Thoracic aorta (tissue), 2 donors: Measurements from ENCODE around the gene TMEM168. TPM values are rescaled to one million over a fixed set of nuclear protein-coding genes. Genes with fewer than 3 reads are reported as not detected.

Experiments
- ATAC-seq: fragments of 150-250 bp; one replicate; pipeline ENCODE4 v1.8.0; 2017; ENCODE audit warnings: low read depth; ENCODE audit not compliant: insufficient number of reproducible peaks, low FRiP score
- DNase-seq: peaks from one replicate; pipeline ENCODE4 v3.0.0-alpha.2; 2020; ENCODE audit warnings: low spot score
- H3K27ac ChIP-seq, 2 donors: fragments of 200-600 bp; sonication (generic); 1 replicate in 1 of 2; 2 replicates in 1 of 2; pipeline ENCODE4 v1.5.1; 2016; ENCODE audit warnings: mild to moderate bottlenecking in 2 of 2, moderate library complexity in 2 of 2
- H3K27me3 ChIP-seq: fragments of 200-600 bp; sonication (generic); replicated peaks from 2 replicates; pipeline ENCODE4 v1.6.0; 2016; ENCODE audit warnings: mild to moderate bottlenecking; ENCODE audit not compliant: insufficient read depth
- H3K36me3 ChIP-seq: fragments of 200-600 bp; sonication (generic); one replicate; pipeline ENCODE4 v1.5.1; 2016
- H3K4me1 ChIP-seq, 2 donors: fragments of 200-600 bp; sonication (generic); 1 replicate in 1 of 2; 2 replicates in 1 of 2; pipeline versions ENCODE4 v1.5.1 to v1.6.0; 2016; ENCODE audit warnings: low read depth in 2 of 2, mild to moderate bottlenecking in 1 of 2; ENCODE audit not compliant: control insufficient read depth in 1 of 2
- H3K4me3 ChIP-seq: fragments of 200-600 bp; sonication (generic); 2 replicates; pipeline ENCODE4 v1.5.1; 2016; ENCODE audit warnings: mild to moderate bottlenecking
- H3K9me3 ChIP-seq: fragments of 200-600 bp; sonication (generic); 2 replicates; pipeline ENCODE4 v1.5.1; 2016
- CTCF ChIP-seq: fragments of 200-600 bp; sonication (generic); IDR thresholded peaks from one replicate; pipeline ENCODE4 v1.5.1; 2019; ENCODE audit warnings: antibody characterized with exemption
- total RNA-seq, 2 donors: library from RNA; depleted of rRNA; stranded (reverse); fragments of >200 nt; gene quantifications; one replicate each; pipeline versions ENCODE4 v1.1.0 to v1.2.3, GENCODE V29; 2016

TMEM168 gene
- total RNA-seq, 2 donors from 2014 or later = 31.5 to 34.4 TPM

GRCh38 chr7:112745635-112746034, 44.6 kb downstream of the TMEM168 start:
- Histone ChIP-seq H3K4me3 (no peak overlapping the region), H3K36me3 (no peaks in the 10 kb centered on the region), H3K9me3 (no peaks in the 10 kb centered on the region), H3K27me3 (no peaks in the 10 kb centered on the region), H3K4me1 (no peaks in the 10 kb centered on the region), H3K27ac (no peak overlapping the region)
- no peak for TF ChIP-seq CTCF
- ATAC-seq (no peak), DNase-seq (no peak)

DNA sequence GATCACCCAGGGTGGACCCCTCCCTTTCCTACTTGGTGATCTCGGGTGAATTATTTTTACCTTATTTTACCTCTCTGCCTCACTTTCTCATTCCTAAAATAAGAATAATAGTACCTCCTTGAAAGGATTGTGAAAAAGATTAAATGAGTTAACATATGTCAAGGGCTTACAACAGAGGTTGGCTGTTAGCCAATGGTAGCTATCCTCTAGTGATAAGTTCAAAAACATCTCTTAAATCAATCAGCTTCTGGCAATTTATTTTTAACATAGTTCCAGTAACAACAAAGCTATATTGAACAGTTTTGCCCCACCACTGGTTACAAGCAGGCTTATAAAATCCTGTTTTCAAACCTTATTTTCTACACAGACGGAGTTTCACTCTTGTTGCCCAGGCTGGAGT, 45.4 kb downstream of the TMEM168 start:
- no peaks in the 10 kb centered on the region for H3K27me3 ChIP-seq
- TF ChIP-seq CTCF = no peak
- H3K9me3 ChIP-seq = no peaks in the 10 kb centered on the region
- no peak for DNase-seq
- H3K4me3 ChIP-seq = no peak overlapping the region
- ATAC-seq = no peak
- no peak overlapping the region for H3K27ac ChIP-seq
- no peaks in the 10 kb centered on the region for H3K36me3 ChIP-seq
- H3K4me1 ChIP-seq = no peaks in the 10 kb centered on the region

GRCh38 chr7:112743811-112744210, 46.4 kb downstream of the TMEM168 start:
- no peak for TF ChIP-seq CTCF
- Histone ChIP-seq H3K4me3 (no peak overlapping the region), H3K27ac (no peak overlapping the region), H3K27me3 (no peaks in the 10 kb centered on the region), H3K9me3 (no peaks in the 10 kb centered on the region), H3K4me1 (no peaks in the 10 kb centered on the region), H3K36me3 (no peaks in the 10 kb centered on the region)
- DNase-seq = no peak
- ATAC-seq = no peak

DNA sequence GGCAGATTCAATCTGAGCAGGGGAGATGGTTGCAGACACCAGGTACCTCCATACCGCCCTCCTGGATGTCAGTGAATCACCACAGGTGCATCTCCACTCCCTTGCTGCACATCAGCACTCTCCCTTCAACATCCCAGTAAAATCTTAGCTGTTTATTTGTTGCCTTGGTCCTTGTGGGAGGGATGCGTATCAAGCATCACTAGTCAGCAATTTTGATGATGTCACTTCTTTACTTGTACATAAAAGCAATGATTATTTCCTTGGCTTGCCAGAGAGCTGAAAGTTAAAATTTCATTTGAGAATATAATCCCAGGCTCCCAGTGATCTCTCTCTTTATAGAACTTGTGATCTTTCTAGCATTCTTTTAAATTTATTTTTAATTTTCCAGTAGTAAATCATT, 49.5 kb downstream of the TMEM168 start:
- Histone ChIP-seq H3K27ac (no peak overlapping the region), H3K4me3 (no peak overlapping the region), H3K27me3 (no peaks in the 10 kb centered on the region), H3K4me1 (no peaks in the 10 kb centered on the region), H3K36me3 (no peaks in the 10 kb centered on the region), H3K9me3 (peaks cover 7% of the 10 kb centered on the region)
- no peak for TF ChIP-seq CTCF
- ATAC-seq (no peak), DNase-seq (no peak)

DNA sequence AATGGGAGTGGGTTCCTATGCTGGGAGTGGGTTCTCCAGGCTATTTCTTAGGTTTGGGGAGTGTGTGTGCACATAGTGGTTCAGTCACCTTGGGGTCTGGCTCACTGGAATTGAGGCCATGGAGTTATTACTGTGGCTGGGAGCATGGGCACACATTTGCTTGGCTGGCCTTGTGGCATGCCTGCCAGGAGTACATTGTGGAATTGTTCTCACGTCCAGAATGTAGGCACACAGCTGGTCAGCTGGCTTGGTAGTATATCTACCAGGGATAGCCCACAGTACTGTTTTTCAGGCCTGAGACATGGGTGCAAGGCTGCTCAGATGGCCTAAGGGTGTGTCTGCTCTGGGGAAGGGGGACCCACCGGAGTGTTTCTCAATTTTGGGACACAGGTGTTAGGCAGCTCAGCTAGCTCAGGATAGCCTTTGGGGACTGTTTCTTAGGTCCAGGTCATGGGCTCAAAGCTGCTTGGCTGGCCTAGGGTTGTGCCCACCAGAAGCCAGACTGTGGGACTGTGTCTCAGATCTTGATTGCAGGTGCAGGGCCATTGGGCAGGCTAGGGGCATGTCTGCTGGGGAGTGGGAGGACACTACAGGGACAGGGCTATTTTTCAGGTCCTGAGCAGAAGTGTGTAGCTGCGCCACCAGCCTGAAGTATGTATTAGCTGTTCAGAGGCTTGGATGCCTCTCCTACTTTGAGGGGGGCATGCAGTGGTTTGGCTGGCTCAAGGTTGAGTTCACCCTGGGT, 50.6 kb downstream of the TMEM168 start:
- ATAC-seq (no peak), DNase-seq (no peak)
- Histone ChIP-seq H3K36me3 (no peaks in the 10 kb centered on the region), H3K27me3 (no peaks in the 10 kb centered on the region), H3K4me3 (no peak overlapping the region), H3K4me1 (no peaks in the 10 kb centered on the region), H3K9me3 (peaks cover 16% of the 10 kb centered on the region), H3K27ac (no peak overlapping the region)
- TF ChIP-seq CTCF = no peak
